SJSA1 (cell line): ENCODE results near the gene PPP1R14C. TPM values are rescaled to one million over a fixed set of nuclear protein-coding genes. Genes with fewer than 3 reads are reported as not detected.

Source experiments
- DNase-seq, 2 experiments: peaks; one replicate each; pipeline ENCODE4 v3.0.0-alpha.2; 2015 to 2020; ENCODE audit warnings: low spot score in 2 of 2, low read depth in 1 of 2
- H3K27ac ChIP-seq: fragments of 250-450 bp; sonication (Bioruptor Pico); 2 replicates; pipeline ENCODE4 v1.5.1; 2020; ENCODE audit warnings: mild to moderate bottlenecking, moderate library complexity
- H3K27me3 ChIP-seq: fragments of 250-450 bp; sonication (Bioruptor Pico); replicated peaks from 2 replicates; pipeline ENCODE4 v1.5.1; 2020; ENCODE audit warnings: mild to moderate bottlenecking, moderate library complexity
- H3K36me3 ChIP-seq: fragments of 250-450 bp; sonication (Bioruptor Pico); 2 replicates; pipeline ENCODE4 v1.5.1; 2020; ENCODE audit warnings: mild to moderate bottlenecking
- H3K4me1 ChIP-seq: fragments of 250-450 bp; sonication (Bioruptor Pico); replicated peaks from 2 replicates; pipeline ENCODE4 v1.6.1; 2021; ENCODE audit warnings: mild to moderate bottlenecking
- H3K4me3 ChIP-seq: fragments of 250-450 bp; sonication (Bioruptor Pico); 2 replicates; pipeline ENCODE4 v1.5.1; 2020; ENCODE audit warnings: mild to moderate bottlenecking
- H3K9me3 ChIP-seq: fragments of 250-450 bp; sonication (Bioruptor Pico); replicated peaks from 2 replicates; pipeline ENCODE4 v1.5.1; 2020; ENCODE audit warnings: mild to moderate bottlenecking
- total RNA-seq: library from RNA; depleted of rRNA; stranded (reverse); fragments of >200 nt; shearing (Covaris generic); gene quantifications from 2 replicates; pipeline ENCODE4 v1.2.3, GENCODE V29; 2014; rRNA removed

Gene PPP1R14C
- not detected in 2 replicates for total RNA-seq

- Histone ChIP-seq H3K27ac (no peak within 1 kb of the TSS), H3K4me3 (peak within 1 kb of the TSS; percentile 24), H3K4me1 (peaks cover 17% of the 10 kb centered on the region), H3K27me3 (peaks cover 88% of the 10 kb centered on the region), H3K9me3 (0 out of 2 replicates have a peak, but pooled peaks cover 3% of the 10 kb centered on the region), H3K36me3 (no peaks in the 10 kb centered on the region)
- DNase-seq: peak in 1 of 2 experiments; percentile 14
These were observed at the start of gene PPP1R14C for GRCh38 chr6:150142670-150143515. PPP1R14C (plus strand) TSS chr6:150143044; CDS start chr6:150143193, 149 bp downstream.

- no peak overlapping the region for H3K4me3 ChIP-seq
- no peaks in the 10 kb centered on the region for H3K9me3 ChIP-seq
- no peak overlapping the region for H3K27ac ChIP-seq
- no peak for DNase-seq
- H3K36me3 ChIP-seq: no peaks in the 10 kb centered on the region
- H3K27me3 ChIP-seq: no peaks in the 10 kb centered on the region; the same call in 1 of the 2 replicates
- no peaks in the 10 kb centered on the region for H3K4me1 ChIP-seq
These were observed 49.4 kb upstream of the PPP1R14C start for GRCh38 chr6:150093397-150093796.

- DNase-seq: no peak
- no peak overlapping the region for H3K4me3 ChIP-seq
- H3K4me1 ChIP-seq: no peaks in the 10 kb centered on the region
- H3K36me3 ChIP-seq: no peaks in the 10 kb centered on the region
- H3K27ac ChIP-seq: no peak overlapping the region
- no peaks in the 10 kb centered on the region for H3K27me3 ChIP-seq
- H3K9me3 ChIP-seq: no peaks in the 10 kb centered on the region
These were observed 44.7 kb upstream of the PPP1R14C start for GRCh38 chr6:150098155-150098554.

- Histone ChIP-seq H3K4me3 (no peak overlapping the region), H3K27me3 (0 out of 2 replicates have a peak, but pooled peaks cover 4% of the 10 kb centered on the region), H3K9me3 (no peaks in the 10 kb centered on the region), H3K27ac (no peak overlapping the region), H3K36me3 (no peaks in the 10 kb centered on the region), H3K4me1 (no peaks in the 10 kb centered on the region)
- no peak for DNase-seq
These were observed 43.3 kb upstream of the PPP1R14C start for GRCh38 chr6:150099546-150099945.

GRCh38 chr6:150099953-150100352, 42.9 kb upstream of the PPP1R14C start:
- no peaks in the 10 kb centered on the region for H3K9me3 ChIP-seq
- 0 out of 2 replicates have a peak, but pooled peaks cover 4% of the 10 kb centered on the region for H3K27me3 ChIP-seq
- no peak overlapping the region for H3K4me3 ChIP-seq
- H3K27ac ChIP-seq: no peak overlapping the region
- DNase-seq: no peak
- H3K4me1 ChIP-seq: no peaks in the 10 kb centered on the region
- no peaks in the 10 kb centered on the region for H3K36me3 ChIP-seq

- no peak for DNase-seq
- no peaks in the 10 kb centered on the region for H3K9me3 ChIP-seq
- no peaks in the 10 kb centered on the region for H3K36me3 ChIP-seq
- H3K4me1 ChIP-seq: no peaks in the 10 kb centered on the region
- H3K27ac ChIP-seq: no peak overlapping the region
- H3K4me3 ChIP-seq: no peak overlapping the region
- H3K27me3 ChIP-seq: 0 out of 2 replicates have a peak, but pooled peaks cover 4% of the 10 kb centered on the region
These were observed 42.1 kb upstream of the PPP1R14C start for GRCh38 chr6:150100745-150101144.

- Histone ChIP-seq H3K4me1 (no peaks in the 10 kb centered on the region), H3K36me3 (no peaks in the 10 kb centered on the region), H3K4me3 (no peak overlapping the region), H3K27ac (no peak overlapping the region), H3K9me3 (no peaks in the 10 kb centered on the region), H3K27me3 (0 out of 2 replicates have a peak, but pooled peaks cover 4% of the 10 kb centered on the region)
- no peak for DNase-seq
These were observed 40.0 kb upstream of the PPP1R14C start for GRCh38 chr6:150102750-150103270.

GRCh38 chr6:150112233-150112632, 30.6 kb upstream of the PPP1R14C start:
- peaks cover 2% of the 10 kb centered on the region; the same call in 1 of the 2 replicates for H3K9me3 ChIP-seq
- H3K36me3 ChIP-seq: no peaks in the 10 kb centered on the region
- H3K27ac ChIP-seq: no peak overlapping the region
- H3K4me1 ChIP-seq: no peaks in the 10 kb centered on the region
- no peak overlapping the region for H3K4me3 ChIP-seq
- no peaks in the 10 kb centered on the region for H3K27me3 ChIP-seq
- DNase-seq: no peak

- H3K36me3 ChIP-seq: no peaks in the 10 kb centered on the region
- H3K4me1 ChIP-seq: no peaks in the 10 kb centered on the region
- no peak overlapping the region for H3K4me3 ChIP-seq
- H3K27me3 ChIP-seq: no peaks in the 10 kb centered on the region
- peaks cover 2% of the 10 kb centered on the region; the same call in 1 of the 2 replicates for H3K9me3 ChIP-seq
- no peak for DNase-seq
- no peak overlapping the region for H3K27ac ChIP-seq
These were observed 27.1 kb upstream of the PPP1R14C start for GRCh38 chr6:150115769-150116168.

- H3K4me1 ChIP-seq: no peaks in the 10 kb centered on the region
- no peak for DNase-seq
- H3K27ac ChIP-seq: no peak overlapping the region
- no peaks in the 10 kb centered on the region for H3K27me3 ChIP-seq
- peaks cover 2% of the 10 kb centered on the region; the same call in 1 of the 2 replicates for H3K9me3 ChIP-seq
- no peak overlapping the region for H3K4me3 ChIP-seq
- H3K36me3 ChIP-seq: no peaks in the 10 kb centered on the region
These were observed 26.5 kb upstream of the PPP1R14C start for GRCh38 chr6:150116200-150116800.

GRCh38 chr6:150118203-150118602, 24.6 kb upstream of the PPP1R14C start:
- no peaks in the 10 kb centered on the region for H3K4me1 ChIP-seq
- H3K36me3 ChIP-seq: no peaks in the 10 kb centered on the region
- no peak overlapping the region for H3K4me3 ChIP-seq
- DNase-seq: no peak
- peaks cover 2% of the 10 kb centered on the region; the same call in 1 of the 2 replicates for H3K9me3 ChIP-seq
- H3K27ac ChIP-seq: no peak overlapping the region
- no peaks in the 10 kb centered on the region for H3K27me3 ChIP-seq

- Histone ChIP-seq H3K27me3 (no peaks in the 10 kb centered on the region), H3K4me1 (no peaks in the 10 kb centered on the region), H3K9me3 (peaks cover 2% of the 10 kb centered on the region; the same call in 1 of the 2 replicates), H3K4me3 (no peak overlapping the region), H3K27ac (no peak overlapping the region), H3K36me3 (no peaks in the 10 kb centered on the region)
- DNase-seq: no peak
These were observed 24.2 kb upstream of the PPP1R14C start for GRCh38 chr6:150118627-150119026.

GRCh38 chr6:150119173-150119572, 23.7 kb upstream of the PPP1R14C start:
- Histone ChIP-seq H3K4me1 (no peaks in the 10 kb centered on the region), H3K36me3 (no peaks in the 10 kb centered on the region), H3K9me3 (peaks cover 2% of the 10 kb centered on the region; the same call in 1 of the 2 replicates), H3K27ac (no peak overlapping the region), H3K27me3 (no peaks in the 10 kb centered on the region), H3K4me3 (no peak overlapping the region)
- no peak for DNase-seq

- Histone ChIP-seq H3K9me3 (no peaks in the 10 kb centered on the region), H3K27ac (no peak overlapping the region), H3K27me3 (no peaks in the 10 kb centered on the region), H3K4me3 (no peak overlapping the region), H3K36me3 (no peaks in the 10 kb centered on the region), H3K4me1 (no peaks in the 10 kb centered on the region)
- DNase-seq: no peak
These were observed 19.2 kb upstream of the PPP1R14C start for GRCh38 chr6:150123645-150124044.
